HL-60 (cell line): Measurements from ENCODE around the gene SYK.
A peak's percentile ranks its signal among the peaks of the same experiment; 100 is the strongest.

Source experiments
- DNase-seq, 2 experiments: peaks; one replicate each; pipeline ENCODE4 v3.0.0-alpha.2; 2010 to 2020; ENCODE audit warnings: low read depth in 1 of 2, low spot score in 1 of 2
- H3K27ac ChIP-seq: fragments of 250-450 bp; sonication (Bioruptor Pico); replicated peaks from 2 replicates; pipeline ENCODE4 v1.5.1; 2020; ENCODE audit warnings: mild to moderate bottlenecking, moderate library complexity
- H3K27me3 ChIP-seq: fragments of 250-450 bp; sonication (Bioruptor Pico); 2 replicates; pipeline ENCODE4 v1.5.1; 2021; ENCODE audit warnings: mild to moderate bottlenecking, moderate library complexity; ENCODE audit not compliant: insufficient read depth, poor library complexity, severe bottlenecking
- H3K4me3 ChIP-seq: replicated peaks from 2 replicates; pipeline ENCODE4 v1.5.1; 2011; ENCODE audit warnings: mild to moderate bottlenecking, control low read depth, low read length; ENCODE audit not compliant: insufficient read depth
- GABPA ChIP-seq: IDR thresholded peaks from 2 replicates; pipeline ENCODE4 v1.6.1; 2012; ENCODE audit warnings: low read depth
- POLR2AphosphoS5 ChIP-seq: IDR thresholded peaks from 2 replicates; pipeline ENCODE4 v1.6.1; 2012; ENCODE audit warnings: low read depth
- REST ChIP-seq: IDR thresholded peaks from 2 replicates; pipeline ENCODE4 v1.6.1; 2012; ENCODE audit warnings: low read depth; ENCODE audit not compliant: insufficient replicate concordance
- SPI1 ChIP-seq: IDR thresholded peaks from 2 replicates; pipeline ENCODE4 v1.6.1; 2012; ENCODE audit warnings: low read depth, mild to moderate bottlenecking, borderline replicate concordance
- TF ChIP-seq, protein P1 (sequence below): IDR thresholded peaks from one replicate; pipeline ENCODE4 v1.5.1; 2011; ENCODE audit warnings: low read length, control low read depth, inconsistent platforms; ENCODE audit not compliant: insufficient read depth

Gene SYK

DNA sequence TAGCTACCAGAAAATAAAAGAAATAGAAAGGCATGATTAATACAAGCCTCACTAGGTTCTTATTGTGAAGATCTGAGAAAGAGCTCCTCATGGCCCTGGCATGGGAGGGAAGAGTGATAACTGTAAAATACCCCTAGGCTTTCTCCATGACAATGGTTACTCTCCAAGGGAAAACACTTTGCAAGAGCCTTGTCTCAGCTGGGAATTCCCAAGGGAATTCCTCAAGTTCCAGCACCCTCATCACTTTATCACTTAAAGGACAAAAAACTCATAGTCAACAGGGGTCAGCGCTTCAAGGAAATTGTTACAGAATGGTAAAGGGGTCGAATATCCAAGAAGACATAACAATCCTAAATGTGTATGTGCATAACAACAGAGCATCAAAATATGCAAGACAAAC is 21.2 kb downstream of the SYK start:
- no peak overlapping the region for H3K27ac ChIP-seq
- no peaks in the 10 kb centered on the region for H3K27me3 ChIP-seq
- no peak for DNase-seq
- TF ChIP-seq, protein P1, sequence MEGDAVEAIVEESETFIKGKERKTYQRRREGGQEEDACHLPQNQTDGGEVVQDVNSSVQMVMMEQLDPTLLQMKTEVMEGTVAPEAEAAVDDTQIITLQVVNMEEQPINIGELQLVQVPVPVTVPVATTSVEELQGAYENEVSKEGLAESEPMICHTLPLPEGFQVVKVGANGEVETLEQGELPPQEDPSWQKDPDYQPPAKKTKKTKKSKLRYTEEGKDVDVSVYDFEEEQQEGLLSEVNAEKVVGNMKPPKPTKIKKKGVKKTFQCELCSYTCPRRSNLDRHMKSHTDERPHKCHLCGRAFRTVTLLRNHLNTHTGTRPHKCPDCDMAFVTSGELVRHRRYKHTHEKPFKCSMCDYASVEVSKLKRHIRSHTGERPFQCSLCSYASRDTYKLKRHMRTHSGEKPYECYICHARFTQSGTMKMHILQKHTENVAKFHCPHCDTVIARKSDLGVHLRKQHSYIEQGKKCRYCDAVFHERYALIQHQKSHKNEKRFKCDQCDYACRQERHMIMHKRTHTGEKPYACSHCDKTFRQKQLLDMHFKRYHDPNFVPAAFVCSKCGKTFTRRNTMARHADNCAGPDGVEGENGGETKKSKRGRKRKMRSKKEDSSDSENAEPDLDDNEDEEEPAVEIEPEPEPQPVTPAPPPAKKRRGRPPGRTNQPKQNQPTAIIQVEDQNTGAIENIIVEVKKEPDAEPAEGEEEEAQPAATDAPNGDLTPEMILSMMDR, result no peak
- no peak for TF ChIP-seq REST
- no peak for TF ChIP-seq GABPA
- TF ChIP-seq SPI1, result no peak
- no peak for TF ChIP-seq POLR2AphosphoS5
- no peak overlapping the region for H3K4me3 ChIP-seq

- TF ChIP-seq, protein P1, result no peak
- no peak for TF ChIP-seq SPI1
- no peak for TF ChIP-seq GABPA
- no peak; the same call in 1 of the 2 replicates for TF ChIP-seq POLR2AphosphoS5
- no peak for TF ChIP-seq REST
- no peak for DNase-seq
- H3K27ac ChIP-seq, result no peak overlapping the region
Observed at GRCh38 chr9:90825586-90825985, 24.0 kb downstream of the SYK start.

GRCh38 chr9:90826326-90827020 is 24.9 kb downstream of the SYK start:
- TF ChIP-seq SPI1 (no peak), POLR2AphosphoS5 (no peak), REST (no peak), GABPA (no peak)
- TF ChIP-seq, protein P1, result no peak
- no peaks in the 10 kb centered on the region for H3K27me3 ChIP-seq
- no peak overlapping the region for H3K4me3 ChIP-seq
- peak overlapping the region; percentile 39 for H3K27ac ChIP-seq
- no peak for DNase-seq

More at GRCh38 chr9:90825586-90825985, 24.0 kb downstream of the SYK start:
- Histone ChIP-seq H3K4me3 (no peak overlapping the region), H3K27me3 (no peaks in the 10 kb centered on the region)
